Measurements from ENCODE around the gene DCTD. TPM values are rescaled to one million over a fixed set of nuclear protein-coding genes. Genes with fewer than 3 reads are reported as not detected.

DCTD gene
- total RNA-seq, 1 donor from 2014 or later = 81.7 TPM

- intact Hi-C loops (cut with micrococcal nuclease) = no loop called here
Observed at GRCh38 chr4:182895791-182896292, 21.3 kb downstream of the DCTD start.

- intact Hi-C loops (cut with micrococcal nuclease) = no loop called here
Observed at GRCh38 chr4:182894681-182895275, 22.4 kb downstream of the DCTD start.

GRCh38 chr4:182893474-182894080 is 23.6 kb downstream of the DCTD start:
- intact Hi-C loops (cut with micrococcal nuclease) = no loop called here

- intact Hi-C loops (cut with micrococcal nuclease) = no loop called here
Observed at GRCh38 chr4:182893047-182893446, 24.1 kb downstream of the DCTD start.

- intact Hi-C loops (cut with micrococcal nuclease) = no loop called here
Observed at GRCh38 chr4:182890202-182890601, 27.0 kb downstream of the DCTD start.

GRCh38 chr4:182888891-182889290 is 28.3 kb downstream of the DCTD start:
- intact Hi-C loops (cut with micrococcal nuclease) = no loop called here

- intact Hi-C loops (cut with micrococcal nuclease) = no loop called here
Observed at GRCh38 chr4:182886768-182887167, 30.4 kb downstream of the DCTD start.

GRCh38 chr4:182886205-182886604 is 31.0 kb downstream of the DCTD start:
- intact Hi-C loops (cut with micrococcal nuclease) = no loop called here

- intact Hi-C loops (cut with micrococcal nuclease) = no loop called here
Observed at GRCh38 chr4:182885738-182886077, 31.5 kb downstream of the DCTD start.

GRCh38 chr4:182885022-182885737 is 32.0 kb downstream of the DCTD start:
- intact Hi-C loops (cut with micrococcal nuclease) = no loop called here

- intact Hi-C loops (cut with micrococcal nuclease) = no loop called here
Observed at GRCh38 chr4:182884040-182884439, 33.1 kb downstream of the DCTD start.

- intact Hi-C loops (cut with micrococcal nuclease) = no loop called here
Observed at GRCh38 chr4:182883351-182883750, 33.8 kb downstream of the DCTD start.

GRCh38 chr4:182881914-182882313 is 35.3 kb downstream of the DCTD start:
- intact Hi-C loops (cut with micrococcal nuclease) = no loop called here

GRCh38 chr4:182880387-182881356 is 36.5 kb downstream of the DCTD start:
- intact Hi-C loops (cut with micrococcal nuclease) = no loop called here

- intact Hi-C loops (cut with micrococcal nuclease) = no loop called here
Observed at GRCh38 chr4:182879913-182880312, 37.3 kb downstream of the DCTD start.

- intact Hi-C loops (cut with micrococcal nuclease) = no loop called here
Observed at GRCh38 chr4:182878633-182879495, 38.3 kb downstream of the DCTD start.

GRCh38 chr4:182877326-182877883 is 39.8 kb downstream of the DCTD start:
- intact Hi-C loops (cut with micrococcal nuclease) = no loop called here

- intact Hi-C loops (cut with micrococcal nuclease) = no loop called here
Observed at GRCh38 chr4:182876427-182876826, 40.8 kb downstream of the DCTD start.

- intact Hi-C loops (cut with micrococcal nuclease) = no loop called here
Observed at GRCh38 chr4:182875453-182876405, 41.5 kb downstream of the DCTD start.
